ENCODE measurements around the gene BTRC. TPM values are rescaled to one million over a fixed set of nuclear protein-coding genes. Genes with fewer than 3 reads are reported as not detected.
"Not testable (repeated sequence)": the region's sequence is repeated elsewhere in the genome, so short reads cannot be mapped to it uniquely, and the experiment has no call there.

BTRC gene
- total RNA-seq, 1 donor from 2014 or later = 19.4 TPM

- ChIA-PET CTCF (no interaction called here), POLR2A (no interaction called here)
- Mint-ChIP-seq H3K27me3 (peaks cover 22% of the 10 kb centered on the region), H3K9me3 (no peaks in the 10 kb centered on the region), H3K4me1 (peaks cover 3% of the 10 kb centered on the region), H3K4me3 (no peak overlapping the region), H3K27ac (no peak overlapping the region), H3K36me3 (ENCODE audit: low read depth) (no peaks in the 10 kb centered on the region)
- ATAC-seq (ENCODE audit: low read depth) = no peak
- no peak for DNase-seq
- TF ChIP-seq CTCF (IDR thresholded peaks at IDR 0.05) = no peak
- intact Hi-C loops (cut with micrococcal nuclease) = no loop called here
These were observed 23.2 kb upstream of the BTRC start for GRCh38 chr10:101330631-101331225.

- DNase-seq = no peak
- CTCF ChIA-PET = no interaction called here
- Mint-ChIP-seq H3K27me3 (peaks cover 20% of the 10 kb centered on the region), H3K4me3 (no peak overlapping the region), H3K9me3 (no peaks in the 10 kb centered on the region), H3K36me3 (ENCODE audit: low read depth) (no peaks in the 10 kb centered on the region), H3K4me1 (peaks cover 3% of the 10 kb centered on the region), H3K27ac (no peak overlapping the region)
- TF ChIP-seq CTCF (IDR thresholded peaks at IDR 0.05) = no peak
- no peak for ATAC-seq (ENCODE audit: low read depth)
- POLR2A ChIA-PET = no interaction called here
- intact Hi-C loops (cut with micrococcal nuclease) = no loop called here
These were observed 22.0 kb upstream of the BTRC start for GRCh38 chr10:101331956-101332355.

GRCh38 chr10:101334259-101334658 is 19.7 kb upstream of the BTRC start:
- H3K27ac Mint-ChIP-seq; DNase-seq; CTCF ChIA-PET; ATAC-seq (ENCODE audit: low read depth); intact Hi-C loops (cut with micrococcal nuclease); H3K4me1 Mint-ChIP-seq; H3K36me3 Mint-ChIP-seq (ENCODE audit: low read depth); H3K4me3 Mint-ChIP-seq; H3K9me3 Mint-ChIP-seq: not testable (repeated sequence)
- peaks cover 16% of the 10 kb centered on the region for H3K27me3 Mint-ChIP-seq
- POLR2A ChIA-PET = interaction anchor here (0.7 kb wide), 1 partner anchor 905 kb away, joined by 4 read pairs; no protein-coding TSS in a partner anchor

- ChIA-PET CTCF (no interaction called here), POLR2A (no interaction called here)
- ATAC-seq (ENCODE audit: low read depth) (no peak), DNase-seq (no peak)
- H3K36me3 Mint-ChIP-seq (ENCODE audit: low read depth) = no peaks in the 10 kb centered on the region
- H3K9me3 Mint-ChIP-seq = no peaks in the 10 kb centered on the region
- no peaks in the 10 kb centered on the region for H3K4me1 Mint-ChIP-seq
- H3K4me3 Mint-ChIP-seq = no peak overlapping the region
- TF ChIP-seq CTCF (IDR thresholded peaks at IDR 0.05) = no peak
- H3K27ac Mint-ChIP-seq = no peak overlapping the region
- intact Hi-C loops (cut with micrococcal nuclease) = no loop called here
- H3K27me3 Mint-ChIP-seq = peaks cover 24% of the 10 kb centered on the region
These were observed 17.6 kb upstream of the BTRC start for GRCh38 chr10:101336382-101336781.

GRCh38 chr10:101337836-101338235 is 16.1 kb upstream of the BTRC start:
- intact Hi-C loops (cut with micrococcal nuclease) = no loop called here
- ChIA-PET POLR2A (no interaction called here), CTCF (no interaction called here)
- ATAC-seq (ENCODE audit: low read depth) (no peak), DNase-seq (no peak)
- Mint-ChIP-seq H3K36me3 (ENCODE audit: low read depth) (no peaks in the 10 kb centered on the region), H3K4me1 (no peaks in the 10 kb centered on the region), H3K27ac (no peak overlapping the region), H3K4me3 (no peak overlapping the region), H3K27me3 (peaks cover 19% of the 10 kb centered on the region), H3K9me3 (no peaks in the 10 kb centered on the region)
- no peak for TF ChIP-seq CTCF (IDR thresholded peaks at IDR 0.05)

GRCh38 chr10:101341438-101341837 is 12.5 kb upstream of the BTRC start:
- Mint-ChIP-seq H3K27me3 (peaks cover 15% of the 10 kb centered on the region), H3K27ac (no peak overlapping the region), H3K4me3 (no peak overlapping the region), H3K36me3 (ENCODE audit: low read depth) (no peaks in the 10 kb centered on the region), H3K9me3 (no peaks in the 10 kb centered on the region), H3K4me1 (no peaks in the 10 kb centered on the region)
- no peak for ATAC-seq (ENCODE audit: low read depth)
- ChIA-PET CTCF (no interaction called here), POLR2A (no interaction called here)
- intact Hi-C loops (cut with micrococcal nuclease) = no loop called here
- TF ChIP-seq CTCF (IDR thresholded peaks at IDR 0.05) = no peak
- no peak for DNase-seq

Data from activated B cell treated with CpG ODN at 0.5 μM for 24 hours (primary cell).